HepG2 (cell line): ENCODE measurements around the gene NES. TPM values are rescaled to one million over a fixed set of nuclear protein-coding genes. Genes with fewer than 3 reads are reported as not detected.

Experiments
- ATAC-seq: fragments of 200-7000 bp; cut with Tn5 transposase; 3 replicates; pipeline ENCODE4 v1.9.1; 2020; ENCODE audit warnings: mild to moderate bottlenecking, moderate library complexity
- BruUV-seq: library from RNA; stranded (reverse); fragments of 400-500 nt; replicated peaks from 2 replicates; lab custom pipeline; 2021; lab: Mats Ljungman, UMichigan
- CTCF ChIA-PET: fragments of 300-600 bp; formaldehyde crosslinking; extraction: SDS; loops from one replicate; lab custom pipeline; 2021; ENCODE audit warnings: low total read pairs, inconsistent platforms, low intra/inter-chr PET ratio; lab: Yijun Ruan, JAX
- POLR2A ChIA-PET: fragments of 350-600 bp; sonication (Branson Sonifier 250); formaldehyde crosslinking; loops from one replicate; lab custom pipeline; 2020; ENCODE audit warnings: antibody characterized with exemption, inconsistent platforms; lab: Yijun Ruan, JAX
- DNase-seq: peaks from one replicate; pipeline ENCODE4 v3.0.0-alpha.2; 2015; ENCODE audit warnings: low spot score
- FAIRE-seq: peaks from 3 replicates; lab custom pipeline; 2011; peaks lifted over from hg19 to GRCh38; lab: Jason Lieb, UNC
- H2AFZ ChIP-seq: one replicate; pipeline ENCODE4 v1.6.1; 2011; ENCODE audit warnings: low read length, inconsistent platforms
- H3K27ac ChIP-seq: fragments of 300-600 bp; 3 replicates; pipeline ENCODE4 v1.8.0; 2011; ENCODE audit warnings: mixed run types, mild to moderate bottlenecking, mixed read lengths, low read length, inconsistent platforms; ENCODE audit not compliant: insufficient read depth; ENCODE audit errors: extremely low read length
- H3K27me3 ChIP-seq, 2 experiments: fragments of 200-600 bp in 1 of 2; 2 replicates in 1 of 2; 3 replicates in 1 of 2; pipeline versions ENCODE4 v1.6.0 to v1.8.0; 2011; ENCODE audit warnings: low read length in 2 of 2, mild to moderate bottlenecking in 2 of 2, moderate library complexity in 2 of 2, inconsistent platforms in 1 of 2; ENCODE audit not compliant: insufficient read depth in 2 of 2, control insufficient read depth in 1 of 2
- H3K36me3 ChIP-seq, 2 experiments: fragments of 200-600 bp in 1 of 2; replicated peaks in 1 of 2; 2 replicates in 1 of 2; 3 replicates in 1 of 2; pipeline versions ENCODE4 v1.5.1 to v1.8.0; 2011; ENCODE audit warnings: low read length in 2 of 2, inconsistent platforms in 1 of 2; ENCODE audit not compliant: insufficient read depth in 2 of 2, control insufficient read depth in 1 of 2
- H3K4me1 ChIP-seq: 2 replicates; pipeline ENCODE4 v1.5.1; 2012; ENCODE audit warnings: low read length, inconsistent platforms; ENCODE audit not compliant: insufficient read depth
- H3K4me2 ChIP-seq: 2 replicates; pipeline ENCODE4 v1.6.0; 2011; ENCODE audit warnings: low read depth, low read length, inconsistent platforms
- H3K4me3 ChIP-seq, 3 experiments: fragments of 200-600 bp in 1 of 3; sonication (generic), shearing (Covaris generic) in 1 of 3; replicated peaks in 1 of 3; 2 replicates each; pipeline ENCODE4 v1.5.1; 2011 to 2016; ENCODE audit warnings: low read length in 3 of 3, inconsistent platforms in 2 of 3, low read depth in 2 of 3, mild to moderate bottlenecking in 2 of 3, control low read depth in 1 of 3, mixed read lengths in 1 of 3; ENCODE audit not compliant: insufficient read depth in 1 of 3
- H3K79me2 ChIP-seq: one replicate; pipeline ENCODE4 v1.6.1; 2011; ENCODE audit warnings: low read length, inconsistent platforms; ENCODE audit not compliant: insufficient read depth
- H3K9ac ChIP-seq: 2 replicates; pipeline ENCODE4 v1.6.0; 2011; ENCODE audit warnings: mild to moderate bottlenecking, low read depth, low read length, inconsistent platforms; ENCODE audit not compliant: insufficient read depth
- H3K9me3 ChIP-seq: 2 replicates; pipeline ENCODE4 v1.5.1; 2012; ENCODE audit warnings: mild to moderate bottlenecking, low read length
- H4K20me1 ChIP-seq: 2 replicates; pipeline ENCODE4 v1.6.0; 2011; ENCODE audit warnings: inconsistent platforms, mild to moderate bottlenecking, low read length, moderate library complexity; ENCODE audit not compliant: insufficient read depth
- GATAD2A ChIP-seq: IDR thresholded peaks from 2 replicates; pipeline ENCODE4 v1.6.1; 2016
- MIER2 ChIP-seq: IDR thresholded peaks from 2 replicates; pipeline ENCODE4 v1.6.1; 2016; ENCODE audit warnings: missing biosample characterization, missing genetic modification reagents
- PRDM15 ChIP-seq: sonication (generic); formaldehyde crosslinking; IDR thresholded peaks from 2 replicates; pipeline ENCODE4 v1.4.0; 2020; ENCODE audit warnings: missing genetic modification reagents
- RXRA ChIP-seq: sonication (generic); formaldehyde crosslinking; IDR thresholded peaks from 2 replicates; pipeline ENCODE4 v1.5.1; 2020; ENCODE audit warnings: missing genetic modification reagents
- STAG1 ChIP-seq: sonication (generic); formaldehyde crosslinking; IDR thresholded peaks from 2 replicates; pipeline ENCODE4 v1.4.0; 2020; ENCODE audit warnings: missing genetic modification reagents
- YY1 ChIP-seq: IDR thresholded peaks from 2 replicates; pipeline ENCODE4 v1.6.1; 2011; ENCODE audit warnings: low read length, low read depth, moderate library complexity, mild to moderate bottlenecking; ENCODE audit not compliant: insufficient read depth, insufficient replicate concordance
- ZNF207 ChIP-seq: fragments of 450-650 bp; IDR thresholded peaks from 2 replicates; pipeline ENCODE4 v1.6.1; 2016; ENCODE audit warnings: antibody characterized with exemption, borderline replicate concordance
- ZXDC ChIP-seq: sonication (generic); formaldehyde crosslinking; IDR thresholded peaks from 2 replicates; pipeline ENCODE4 v1.5.0; 2020; ENCODE audit warnings: mild to moderate bottlenecking, missing genetic modification reagents
- WGBS: methylation state at CpG from one replicate; pipeline ENCODE4 v1.1.6; 2017; ENCODE audit warnings: low lambda C conversion rate; 5-methylcytosine and 5-hydroxymethylcytosine counted together
- in situ Hi-C: cut with HindIII; loops from 2 replicates; pipeline ENCODE4 v1.10.0; 2017; ENCODE audit warnings: low pct_unique_long_range_greater_than_20kb; ENCODE audit not compliant: extremely low pct_ligation_motif_present
- intact Hi-C: fragments of 100-400 bp; cut with micrococcal nuclease; formaldehyde crosslinking; loops from one replicate; pipeline ENCODE4 v1.10.0; 2022; ENCODE audit not compliant: unreplicated experiment
- polyA plus RNA-seq, 8 experiments: library from polyadenylated mRNA; depleted of rRNA in 3 of 8; stranded (reverse) in 7 of 8; unstranded in 1 of 8; fragments of >200 nt; fragmentation: Illumina TruSeq in 4 of 8; extraction: Trizol in 4 of 8; gene quantifications; 2 replicates each; pipeline versions ENCODE4 v1.2.1 to v1.2.3, GENCODE V29; 2011 to 2016; ENCODE audit warnings: low read depth in 4 of 8, missing spikeins in 1 of 8, mixed read lengths in 1 of 8; ENCODE audit not compliant: insufficient read depth in 1 of 8
- total RNA-seq, 5 experiments: library from RNA; depleted of rRNA; stranded (reverse); fragments of >200 nt; fragmentation: Illumina TruSeq; extraction: Trizol; gene quantifications; 2 replicates each; pipeline ENCODE4 v1.2.3, GENCODE V29; 2016; ENCODE audit warnings: low read depth in 1 of 5
- TF ChIP-seq, protein P1 (sequence below): IDR thresholded peaks from 2 replicates; pipeline ENCODE4 v1.6.1; 2012; ENCODE audit warnings: low read depth, low read length, improper control_type of control experiment
- TF ChIP-seq, protein P2 (sequence below), 2 experiments: sonication (generic) in 1 of 2; formaldehyde crosslinking in 1 of 2; IDR thresholded peaks; 2 replicates each; pipeline versions ENCODE4 v1.4.0 to v1.6.1; 2018 to 2020; ENCODE audit warnings: missing genetic modification reagents in 2 of 2, borderline replicate concordance in 1 of 2, low read depth in 1 of 2, mild to moderate bottlenecking in 1 of 2, missing biosample characterization in 1 of 2
- TF ChIP-seq, protein P3 (sequence below): sonication (generic); formaldehyde crosslinking; IDR thresholded peaks from 2 replicates; pipeline ENCODE4 v1.4.0; 2020; ENCODE audit warnings: mild to moderate bottlenecking, missing genetic modification reagents

Gene NES
- total and polyA plus RNA-seq, 2 of the 13 experiments (the other 11 are each of a cell fraction or from before 2014, with no cell fraction given) = 1.7 to 16.6 TPM

DNA sequence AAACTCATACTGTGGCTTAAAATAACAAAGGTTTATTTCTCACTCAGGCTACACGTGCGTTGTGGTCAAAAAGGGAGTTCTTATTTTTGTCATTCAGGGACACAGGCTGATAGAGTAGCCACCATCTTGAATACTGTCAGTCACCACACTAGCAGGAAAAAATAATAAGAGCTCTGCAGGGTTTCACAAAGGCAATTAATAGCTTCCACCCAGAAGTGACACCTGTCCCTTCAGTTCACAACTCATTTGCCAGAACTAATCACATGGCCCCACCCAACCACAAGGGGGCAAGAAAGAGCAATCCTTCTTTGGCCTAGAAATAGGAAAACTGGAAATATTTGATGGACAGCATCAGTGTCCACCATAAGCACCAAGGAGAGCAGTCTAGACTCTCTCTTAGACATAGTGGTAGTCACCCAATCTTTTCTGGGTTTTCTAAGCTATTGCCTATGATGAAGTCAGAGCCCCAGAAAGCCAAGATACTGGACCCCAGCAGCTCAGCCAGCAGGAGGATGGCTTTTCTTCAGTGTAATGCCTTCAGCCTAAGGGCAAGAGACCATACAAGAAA is 49.8 kb downstream of the NES start:
- intact Hi-C loops = loop anchor here (2.0 kb wide), 1 partner anchor 49 kb away; the partner anchor contains the start of gene NES
- no peak overlapping the region for H2AFZ ChIP-seq
- peak; percentile 24 for ATAC-seq
- H3K27ac ChIP-seq = no peak overlapping the region
- no peaks in the 10 kb centered on the region for H3K9me3 ChIP-seq
- no peaks in the 10 kb centered on the region for H4K20me1 ChIP-seq
- in situ Hi-C loops = no loop called here
- peak; percentile 95 for FAIRE-seq
- peaks cover 30% of the 10 kb centered on the region for H3K4me1 ChIP-seq
- ChIA-PET POLR2A (no interaction called here), CTCF (interaction anchor here (1.2 to 3.0 kb wide), 6 partner anchors 11 to 98 kb away, joined by 3 to 18 read pairs (median 10); partner anchors contain the start of gene NES)
- no peak overlapping the region for H3K4me2 ChIP-seq
- 88% methylated on average over 2 of the region's 2 CpGs for WGBS
- no peaks in the 10 kb centered on the region for H3K36me3 ChIP-seq
- peaks cover 9 to 42% of the 10 kb centered on the region in 2 experiments for H3K27me3 ChIP-seq
- peak; percentile 58 for DNase-seq
- H3K4me3 ChIP-seq = no peak overlapping the region
- no peaks in the 10 kb centered on the region for H3K79me2 ChIP-seq
- BruUV-seq = no TSS peak
- H3K9ac ChIP-seq = no peak overlapping the region
- TF ChIP-seq, protein P1, sequence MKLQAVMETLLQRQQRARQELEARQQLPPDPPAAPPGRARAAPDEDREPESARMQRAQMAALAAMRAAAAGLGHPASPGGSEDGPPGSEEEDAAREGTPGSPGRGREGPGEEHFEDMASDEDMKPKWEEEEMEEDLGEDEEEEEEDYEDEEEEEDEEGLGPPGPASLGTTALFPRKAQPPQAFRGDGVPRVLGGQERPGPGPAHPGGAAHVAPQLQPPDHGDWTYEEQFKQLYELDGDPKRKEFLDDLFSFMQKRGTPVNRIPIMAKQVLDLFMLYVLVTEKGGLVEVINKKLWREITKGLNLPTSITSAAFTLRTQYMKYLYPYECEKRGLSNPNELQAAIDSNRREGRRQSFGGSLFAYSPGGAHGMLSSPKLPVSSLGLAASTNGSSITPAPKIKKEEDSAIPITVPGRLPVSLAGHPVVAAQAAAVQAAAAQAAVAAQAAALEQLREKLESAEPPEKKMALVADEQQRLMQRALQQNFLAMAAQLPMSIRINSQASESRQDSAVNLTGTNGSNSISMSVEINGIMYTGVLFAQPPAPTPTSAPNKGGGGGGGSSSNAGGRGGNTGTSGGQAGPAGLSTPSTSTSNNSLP = 0 out of 2 replicates have a peak, but pooled peaks have one; percentile 14
- TF ChIP-seq ZXDC (CRISPR knock-in tag) (no peak), PRDM15 (CRISPR knock-in tag) (no peak), ZNF207 (no peak), MIER2 (CRISPR knock-in tag) (peak; percentile 58; the same call in 1 of the 2 replicates), GATAD2A (CRISPR knock-in tag) (0 out of 2 replicates have a peak, but pooled peaks have one; percentile 29), YY1 (no peak), RXRA (CRISPR knock-in tag) (no peak), STAG1 (CRISPR knock-in tag) (peak; percentile 56)
- TF ChIP-seq, protein P2, sequence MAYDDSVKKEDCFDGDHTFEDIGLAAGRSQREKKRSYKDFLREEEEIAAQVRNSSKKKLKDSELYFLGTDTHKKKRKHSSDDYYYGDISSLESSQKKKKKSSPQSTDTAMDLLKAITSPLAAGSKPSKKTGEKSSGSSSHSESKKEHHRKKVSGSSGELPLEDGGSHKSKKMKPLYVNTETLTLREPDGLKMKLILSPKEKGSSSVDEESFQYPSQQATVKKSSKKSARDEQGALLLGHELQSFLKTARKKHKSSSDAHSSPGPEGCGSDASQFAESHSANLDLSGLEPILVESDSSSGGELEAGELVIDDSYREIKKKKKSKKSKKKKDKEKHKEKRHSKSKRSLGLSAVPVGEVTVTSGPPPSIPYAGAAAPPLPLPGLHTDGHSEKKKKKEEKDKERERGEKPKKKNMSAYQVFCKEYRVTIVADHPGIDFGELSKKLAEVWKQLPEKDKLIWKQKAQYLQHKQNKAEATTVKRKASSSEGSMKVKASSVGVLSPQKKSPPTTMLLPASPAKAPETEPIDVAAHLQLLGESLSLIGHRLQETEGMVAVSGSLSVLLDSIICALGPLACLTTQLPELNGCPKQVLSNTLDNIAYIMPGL (CRISPR knock-in tag; IDR thresholded peaks at IDR 0.05; ENCODE audit: borderline replicate concordance in 1 of 2, low read depth in 1 of 2) = peak in 1 of 2 experiments; percentile 27; a peak in 1 of 4 replicates
- TF ChIP-seq, protein P3, sequence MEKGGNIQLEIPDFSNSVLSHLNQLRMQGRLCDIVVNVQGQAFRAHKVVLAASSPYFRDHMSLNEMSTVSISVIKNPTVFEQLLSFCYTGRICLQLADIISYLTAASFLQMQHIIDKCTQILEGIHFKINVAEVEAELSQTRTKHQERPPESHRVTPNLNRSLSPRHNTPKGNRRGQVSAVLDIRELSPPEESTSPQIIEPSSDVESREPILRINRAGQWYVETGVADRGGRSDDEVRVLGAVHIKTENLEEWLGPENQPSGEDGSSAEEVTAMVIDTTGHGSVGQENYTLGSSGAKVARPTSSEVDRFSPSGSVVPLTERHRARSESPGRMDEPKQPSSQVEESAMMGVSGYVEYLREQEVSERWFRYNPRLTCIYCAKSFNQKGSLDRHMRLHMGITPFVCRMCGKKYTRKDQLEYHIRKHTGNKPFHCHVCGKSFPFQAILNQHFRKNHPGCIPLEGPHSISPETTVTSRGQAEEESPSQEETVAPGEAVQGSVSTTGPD (CRISPR knock-in tag) = no peak
